Karpas-422 (cell line): ENCODE measurements around the gene SHC1. TPM values are rescaled to one million over a fixed set of nuclear protein-coding genes. Genes with fewer than 3 reads are reported as not detected.

Experiments used
- DNase-seq: peaks from one replicate; pipeline ENCODE4 v3.0.0-alpha.2; 2015
- H2AFZ ChIP-seq: fragments of 200-600 bp; sonication (generic); 2 replicates; pipeline ENCODE4 v1.6.1; 2014; ENCODE audit warnings: antibody characterized with exemption, low read length, mixed read lengths
- H3K27ac ChIP-seq: fragments of 200-600 bp; sonication (generic); 2 replicates; pipeline ENCODE4 v1.5.1; 2014; ENCODE audit warnings: mild to moderate bottlenecking, low read length, moderate library complexity
- H3K27me3 ChIP-seq: fragments of 200-600 bp; sonication (generic); 2 replicates; pipeline ENCODE4 v1.6.1; 2014; ENCODE audit warnings: low read length, mixed read lengths
- H3K36me3 ChIP-seq: fragments of 200-600 bp; sonication (generic); 2 replicates; pipeline ENCODE4 v1.6.1; 2014; ENCODE audit warnings: low read length, mixed read lengths; ENCODE audit not compliant: insufficient read depth
- H3K4me1 ChIP-seq: fragments of 200-600 bp; sonication (generic); 2 replicates; pipeline ENCODE4 v1.6.1; 2014; ENCODE audit warnings: mild to moderate bottlenecking, low read length, mixed read lengths
- H3K4me2 ChIP-seq: fragments of 200-600 bp; sonication (generic); 2 replicates; pipeline ENCODE4 v1.6.1; 2014; ENCODE audit warnings: low read length, low read depth, mild to moderate bottlenecking; ENCODE audit not compliant: poor library complexity, severe bottlenecking
- H3K4me3 ChIP-seq: fragments of 200-600 bp; sonication (generic); 2 replicates; pipeline ENCODE4 v1.5.1; 2014; ENCODE audit warnings: mild to moderate bottlenecking, antibody characterized with exemption, low read length, mixed read lengths
- H3K79me2 ChIP-seq: fragments of 200-600 bp; sonication (generic); 2 replicates; pipeline ENCODE4 v1.6.1; 2014; ENCODE audit warnings: mild to moderate bottlenecking, low read length, mixed read lengths
- H3K9ac ChIP-seq: fragments of 200-600 bp; sonication (generic); 2 replicates; pipeline ENCODE4 v1.6.0; 2014; ENCODE audit warnings: low read length
- H3K9me2 ChIP-seq: fragments of 200-600 bp; sonication (generic), shearing (Covaris generic); replicated peaks from 2 replicates; pipeline ENCODE4 v1.6.0; 2014; ENCODE audit warnings: mild to moderate bottlenecking, low read length, moderate library complexity; ENCODE audit not compliant: insufficient read depth
- H3K9me3 ChIP-seq: fragments of 300-700, 200-600 bp; sonication (generic); 2 replicates; pipeline ENCODE4 v1.6.1; 2014; ENCODE audit warnings: low read length, mixed read lengths
- H4K20me1 ChIP-seq: fragments of 200-600 bp; sonication (generic); 2 replicates; pipeline ENCODE4 v1.6.1; 2014; ENCODE audit warnings: mild to moderate bottlenecking, antibody characterized with exemption, low read length, low read depth; ENCODE audit not compliant: insufficient read depth
- total RNA-seq: library from RNA; depleted of rRNA; stranded (reverse); fragments of >200 nt; shearing (Covaris generic); gene quantifications from 2 replicates; pipeline ENCODE4 v1.2.3, GENCODE V29; 2014; ENCODE audit warnings: low replicate concordance

SHC1 gene
- total RNA-seq, 1 experiment from 2014 or later, result 27.8 TPM

GRCh38 chr1:154969246-154969645, 1.3 kb downstream of the SHC1 start:
- no peaks in the 10 kb centered on the region for H4K20me1 ChIP-seq
- H3K4me2 ChIP-seq, result no peak overlapping the region
- peaks cover 39% of the 10 kb centered on the region for H3K4me1 ChIP-seq
- H3K4me3 ChIP-seq, result no peak overlapping the region
- H3K9me2 ChIP-seq, result no peaks in the 10 kb centered on the region
- no peak for DNase-seq
- peaks cover 5% of the 10 kb centered on the region; the same call in 1 of the 2 replicates for H3K36me3 ChIP-seq
- no peak overlapping the region for H2AFZ ChIP-seq
- no peak overlapping the region for H3K27ac ChIP-seq
- peaks cover 41% of the 10 kb centered on the region for H3K79me2 ChIP-seq
- H3K9me3 ChIP-seq, result no peaks in the 10 kb centered on the region
- H3K27me3 ChIP-seq, result no peaks in the 10 kb centered on the region
- no peak overlapping the region for H3K9ac ChIP-seq

GRCh38 chr1:154968731-154969130, 1.8 kb downstream of the SHC1 start:
- H3K4me1 ChIP-seq, result peaks cover 40% of the 10 kb centered on the region
- H3K9ac ChIP-seq, result no peak overlapping the region
- peaks cover 41% of the 10 kb centered on the region for H3K79me2 ChIP-seq
- H2AFZ ChIP-seq, result no peak overlapping the region
- no peaks in the 10 kb centered on the region for H4K20me1 ChIP-seq
- no peak overlapping the region for H3K27ac ChIP-seq
- no peaks in the 10 kb centered on the region for H3K9me2 ChIP-seq
- peaks cover 8% of the 10 kb centered on the region; the same call in 1 of the 2 replicates for H3K36me3 ChIP-seq
- no peak overlapping the region for H3K4me2 ChIP-seq
- no peaks in the 10 kb centered on the region for H3K9me3 ChIP-seq
- no peak overlapping the region for H3K4me3 ChIP-seq
- no peaks in the 10 kb centered on the region for H3K27me3 ChIP-seq
- no peak for DNase-seq

- no peak overlapping the region for H2AFZ ChIP-seq
- no peak for DNase-seq
- peaks cover 41% of the 10 kb centered on the region for H3K4me1 ChIP-seq
- H4K20me1 ChIP-seq, result no peaks in the 10 kb centered on the region
- no peak overlapping the region for H3K4me2 ChIP-seq
- H3K27ac ChIP-seq, result no peak overlapping the region
- H3K27me3 ChIP-seq, result no peaks in the 10 kb centered on the region
- H3K9me2 ChIP-seq, result no peaks in the 10 kb centered on the region
- H3K36me3 ChIP-seq, result peaks cover 13% of the 10 kb centered on the region; the same call in 1 of the 2 replicates
- peaks cover 43% of the 10 kb centered on the region for H3K79me2 ChIP-seq
- H3K9ac ChIP-seq, result no peak overlapping the region
- no peak overlapping the region for H3K4me3 ChIP-seq
- H3K9me3 ChIP-seq, result no peaks in the 10 kb centered on the region
Observed at GRCh38 chr1:154967331-154967950, 3.1 kb downstream of the SHC1 start.

GRCh38 chr1:154966111-154966510, 4.4 kb downstream of the SHC1 start:
- Histone ChIP-seq H3K4me1 (peaks cover 36% of the 10 kb centered on the region), H3K4me3 (no peak overlapping the region), H3K4me2 (no peak overlapping the region), H4K20me1 (no peaks in the 10 kb centered on the region), H3K9me3 (no peaks in the 10 kb centered on the region), H3K27me3 (no peaks in the 10 kb centered on the region), H2AFZ (no peak overlapping the region), H3K9me2 (no peaks in the 10 kb centered on the region), H3K79me2 (peaks cover 42% of the 10 kb centered on the region), H3K9ac (no peak overlapping the region), H3K36me3 (peaks cover 13% of the 10 kb centered on the region; the same call in 1 of the 2 replicates), H3K27ac (no peak overlapping the region)
- no peak for DNase-seq

- Histone ChIP-seq H3K36me3 (peaks cover 13% of the 10 kb centered on the region; the same call in 1 of the 2 replicates), H3K4me2 (no peak overlapping the region), H3K27ac (no peak overlapping the region), H3K9me3 (no peaks in the 10 kb centered on the region), H3K4me1 (peaks cover 28% of the 10 kb centered on the region), H3K79me2 (peaks cover 36% of the 10 kb centered on the region), H2AFZ (no peak overlapping the region), H3K9ac (no peak overlapping the region), H3K9me2 (no peaks in the 10 kb centered on the region), H3K27me3 (no peaks in the 10 kb centered on the region), H4K20me1 (no peaks in the 10 kb centered on the region), H3K4me3 (no peak overlapping the region)
- DNase-seq, result no peak
Observed at GRCh38 chr1:154964359-154964758, 6.2 kb downstream of the SHC1 start.

- no peaks in the 10 kb centered on the region for H3K9me3 ChIP-seq
- no peak overlapping the region for H2AFZ ChIP-seq
- H3K4me3 ChIP-seq, result peak overlapping the region; percentile 93
- peaks cover 32% of the 10 kb centered on the region for H3K79me2 ChIP-seq
- no peaks in the 10 kb centered on the region for H3K27me3 ChIP-seq
- peak overlapping the region; percentile 98 for H3K9ac ChIP-seq
- no peaks in the 10 kb centered on the region for H4K20me1 ChIP-seq
- H3K36me3 ChIP-seq, result peaks cover 13% of the 10 kb centered on the region; the same call in 1 of the 2 replicates
- peaks cover 23% of the 10 kb centered on the region for H3K4me1 ChIP-seq
- no peak overlapping the region for H3K27ac ChIP-seq
- no peaks in the 10 kb centered on the region for H3K9me2 ChIP-seq
- no peak for DNase-seq
- H3K4me2 ChIP-seq, result peak overlapping the region; percentile 89
Observed at GRCh38 chr1:154963643-154964042, 6.9 kb downstream of the SHC1 start.

GRCh38 chr1:154962795-154963330, 7.7 kb downstream of the SHC1 start:
- Histone ChIP-seq H3K4me1 (peaks cover 23% of the 10 kb centered on the region), H3K4me3 (peak overlapping the region; percentile 93)

GRCh38 chr1:154962156-154962749, 8.3 kb downstream of the SHC1 start:
- H4K20me1 ChIP-seq, result no peaks in the 10 kb centered on the region

More at GRCh38 chr1:154962795-154963330, 7.7 kb downstream of the SHC1 start:
- Histone ChIP-seq H3K9me2 (no peaks in the 10 kb centered on the region), H3K9me3 (no peaks in the 10 kb centered on the region), H3K27ac (peak overlapping the region; percentile 87), H3K79me2 (peaks cover 32% of the 10 kb centered on the region), H3K36me3 (peaks cover 13% of the 10 kb centered on the region; the same call in 1 of the 2 replicates), H3K27me3 (no peaks in the 10 kb centered on the region), H3K9ac (peak overlapping the region; percentile 98), H3K4me2 (peak overlapping the region; percentile 89), H4K20me1 (no peaks in the 10 kb centered on the region), H2AFZ (no peak overlapping the region)
- peak; percentile 59 for DNase-seq

More at GRCh38 chr1:154962156-154962749, 8.3 kb downstream of the SHC1 start:
- H3K79me2 ChIP-seq, result peaks cover 32% of the 10 kb centered on the region
- no peaks in the 10 kb centered on the region for H3K9me3 ChIP-seq
- no peaks in the 10 kb centered on the region for H3K27me3 ChIP-seq
- peak overlapping the region; percentile 98 for H3K9ac ChIP-seq
- no peaks in the 10 kb centered on the region for H3K9me2 ChIP-seq
- peak overlapping the region; percentile 87 for H3K27ac ChIP-seq
- H3K4me1 ChIP-seq, result peaks cover 23% of the 10 kb centered on the region
- H2AFZ ChIP-seq, result no peak overlapping the region
- H3K36me3 ChIP-seq, result peaks cover 8% of the 10 kb centered on the region; the same call in 1 of the 2 replicates
- H3K4me2 ChIP-seq, result peak overlapping the region; percentile 89
- DNase-seq, result peak; percentile 82
- H3K4me3 ChIP-seq, result peak overlapping the region; percentile 93
